SK-N-SH treated with all-trans-retinoic acid at 6 μM for 48 hours (cell line): ENCODE measurements around the gene FAF1.

Experiments
- ATAC-seq: fragments of 200-7000 bp; cut with Tn5 transposase; 3 replicates; pipeline ENCODE4 v1.9.1; 2020; ENCODE audit warnings: mild to moderate bottlenecking, moderate library complexity
- BACH2 ChIP-seq: fragments of 250-450 bp; sonication (Bioruptor Pico); IDR thresholded peaks from 2 replicates; pipeline ENCODE4 v1.9.0; 2021; ENCODE audit warnings: mild to moderate bottlenecking, borderline replicate concordance
- CSDC2 ChIP-seq: fragments of 250-450 bp; sonication (Bioruptor Pico); IDR thresholded peaks from 2 replicates; pipeline ENCODE4 v1.5.0; 2020; ENCODE audit warnings: mild to moderate bottlenecking, moderate library complexity
- ESRRG ChIP-seq: fragments of 250-450 bp; sonication (Bioruptor Pico); IDR thresholded peaks from 2 replicates; pipeline ENCODE4 v1.6.1; 2021; ENCODE audit warnings: mild to moderate bottlenecking
- GLIS3 ChIP-seq: fragments of 250-450 bp; sonication (Bioruptor Pico); IDR thresholded peaks from 2 replicates; pipeline ENCODE4 v1.5.0; 2020; ENCODE audit warnings: mild to moderate bottlenecking, moderate library complexity
- PPARA ChIP-seq: fragments of 250-450 bp; sonication (Bioruptor Pico); IDR thresholded peaks from 2 replicates; pipeline ENCODE4 v1.5.0; 2020; ENCODE audit warnings: mild to moderate bottlenecking, borderline replicate concordance
- SNAI2 ChIP-seq: fragments of 250-450 bp; sonication (Bioruptor Pico); IDR thresholded peaks from 2 replicates; pipeline ENCODE4 v1.5.0; 2020; ENCODE audit warnings: mild to moderate bottlenecking, moderate library complexity
- TCF4 ChIP-seq: fragments of 250-450 bp; sonication (Bioruptor Pico); IDR thresholded peaks from 2 replicates; pipeline ENCODE4 v1.8.0; 2021; ENCODE audit warnings: mild to moderate bottlenecking, moderate library complexity, borderline replicate concordance
- TOX ChIP-seq: fragments of 250-450 bp; sonication (Bioruptor Pico); IDR thresholded peaks from 2 replicates; pipeline ENCODE4 v1.8.0; 2021; ENCODE audit warnings: mild to moderate bottlenecking, moderate library complexity, borderline replicate concordance
- ZC3H10 ChIP-seq: fragments of 250-450 bp; sonication (Bioruptor Pico); IDR thresholded peaks from 2 replicates; pipeline ENCODE4 v1.5.1; 2021; ENCODE audit warnings: mild to moderate bottlenecking, moderate library complexity
- ZFP3 ChIP-seq: fragments of 250-450 bp; sonication (Bioruptor Pico); IDR thresholded peaks from 2 replicates; pipeline ENCODE4 v1.5.0; 2020; ENCODE audit warnings: mild to moderate bottlenecking, moderate library complexity
- ZFP30 ChIP-seq: fragments of 450-650 bp; formaldehyde crosslinking; IDR thresholded peaks from 2 replicates; pipeline ENCODE4 v1.5.0; 2022; ENCODE audit warnings: mild to moderate bottlenecking, moderate library complexity
- ZNF70 ChIP-seq: fragments of 450-650 bp; formaldehyde crosslinking; IDR thresholded peaks from 2 replicates; pipeline ENCODE4 v1.5.0; 2020; ENCODE audit warnings: mild to moderate bottlenecking, moderate library complexity
- ZNF8 ChIP-seq: fragments of 450-650 bp; formaldehyde crosslinking; IDR thresholded peaks from 2 replicates; pipeline ENCODE4 v1.5.0; 2020; ENCODE audit warnings: mild to moderate bottlenecking, moderate library complexity
- TF ChIP-seq, protein P1 (sequence below): fragments of 250-450 bp; sonication (Bioruptor Pico); IDR thresholded peaks from 2 replicates; pipeline ENCODE4 v1.8.0; 2021; ENCODE audit warnings: low read depth, mild to moderate bottlenecking, moderate library complexity, borderline replicate concordance
- TF ChIP-seq, protein P2 (sequence below): fragments of 250-450 bp; sonication (Bioruptor Pico); IDR thresholded peaks from 2 replicates; pipeline ENCODE4 v1.5.1; 2021; ENCODE audit warnings: mild to moderate bottlenecking, moderate library complexity
- TF ChIP-seq, protein P3 (sequence below): fragments of 250-450 bp; sonication (Bioruptor Pico); IDR thresholded peaks from 2 replicates; pipeline ENCODE4 v1.5.1; 2020; ENCODE audit warnings: low read depth, mild to moderate bottlenecking, moderate library complexity
- TF ChIP-seq, protein P4 (sequence below): fragments of 250-450 bp; sonication (Bioruptor Pico); IDR thresholded peaks from 2 replicates; pipeline ENCODE4 v1.5.0; 2020; ENCODE audit warnings: mild to moderate bottlenecking, moderate library complexity

The FAF1 gene

DNA sequence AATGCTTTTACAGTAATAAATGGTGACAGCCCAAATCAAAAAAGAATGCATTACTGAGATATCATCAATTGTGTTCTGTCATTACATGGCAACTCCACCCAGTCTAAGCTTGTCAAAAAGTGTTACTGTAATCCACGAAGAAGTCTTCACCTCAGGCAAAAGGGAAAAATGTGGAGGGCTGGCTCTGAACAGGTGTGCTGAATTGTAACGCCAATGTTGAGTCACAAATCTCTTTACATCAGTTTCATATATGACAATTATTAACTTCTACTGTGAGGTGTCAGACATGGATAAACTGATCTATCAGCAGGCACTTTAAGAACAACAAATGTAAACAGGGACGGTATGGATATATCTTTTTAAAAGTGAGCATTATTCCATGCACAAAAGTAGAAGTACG lies 438.4 kb downstream of the FAF1 start:
- no peak for ATAC-seq
- TF ChIP-seq BACH2 (CRISPR knock-in tag) (no peak), ESRRG (CRISPR knock-in tag) (no peak), TCF4 (CRISPR knock-in tag) (no peak), GLIS3 (CRISPR knock-in tag) (no peak), ZFP3 (CRISPR knock-in tag) (no peak), SNAI2 (CRISPR knock-in tag) (no peak), CSDC2 (CRISPR knock-in tag) (no peak), PPARA (CRISPR knock-in tag) (no peak), TOX (no peak)
- TF ChIP-seq, protein P1, sequence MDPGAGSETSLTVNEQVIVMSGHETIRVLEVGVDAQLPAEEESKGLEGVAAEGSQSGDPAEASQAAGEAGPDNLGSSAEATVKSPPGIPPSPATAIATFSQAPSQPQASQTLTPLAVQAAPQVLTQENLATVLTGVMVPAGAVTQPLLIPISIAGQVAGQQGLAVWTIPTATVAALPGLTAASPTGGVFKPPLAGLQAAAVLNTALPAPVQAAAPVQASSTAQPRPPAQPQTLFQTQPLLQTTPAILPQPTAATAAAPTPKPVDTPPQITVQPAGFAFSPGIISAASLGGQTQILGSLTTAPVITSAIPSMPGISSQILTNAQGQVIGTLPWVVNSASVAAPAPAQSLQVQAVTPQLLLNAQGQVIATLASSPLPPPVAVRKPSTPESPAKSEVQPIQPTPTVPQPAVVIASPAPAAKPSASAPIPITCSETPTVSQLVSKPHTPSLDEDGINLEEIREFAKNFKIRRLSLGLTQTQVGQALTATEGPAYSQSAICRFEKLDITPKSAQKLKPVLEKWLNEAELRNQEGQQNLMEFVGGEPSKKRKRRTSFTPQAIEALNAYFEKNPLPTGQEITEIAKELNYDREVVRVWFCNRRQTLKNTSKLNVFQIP (CRISPR knock-in tag), result no peak
- TF ChIP-seq, protein P2, sequence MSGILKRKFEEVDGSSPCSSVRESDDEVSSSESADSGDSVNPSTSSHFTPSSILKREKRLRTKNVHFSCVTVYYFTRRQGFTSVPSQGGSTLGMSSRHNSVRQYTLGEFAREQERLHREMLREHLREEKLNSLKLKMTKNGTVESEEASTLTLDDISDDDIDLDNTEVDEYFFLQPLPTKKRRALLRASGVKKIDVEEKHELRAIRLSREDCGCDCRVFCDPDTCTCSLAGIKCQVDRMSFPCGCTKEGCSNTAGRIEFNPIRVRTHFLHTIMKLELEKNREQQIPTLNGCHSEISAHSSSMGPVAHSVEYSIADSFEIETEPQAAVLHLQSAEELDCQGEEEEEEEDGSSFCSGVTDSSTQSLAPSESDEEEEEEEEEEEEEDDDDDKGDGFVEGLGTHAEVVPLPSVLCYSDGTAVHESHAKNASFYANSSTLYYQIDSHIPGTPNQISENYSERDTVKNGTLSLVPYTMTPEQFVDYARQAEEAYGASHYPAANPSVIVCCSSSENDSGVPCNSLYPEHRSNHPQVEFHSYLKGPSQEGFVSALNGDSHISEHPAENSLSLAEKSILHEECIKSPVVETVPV (CRISPR knock-in tag), result no peak
- TF ChIP-seq, protein P3, sequence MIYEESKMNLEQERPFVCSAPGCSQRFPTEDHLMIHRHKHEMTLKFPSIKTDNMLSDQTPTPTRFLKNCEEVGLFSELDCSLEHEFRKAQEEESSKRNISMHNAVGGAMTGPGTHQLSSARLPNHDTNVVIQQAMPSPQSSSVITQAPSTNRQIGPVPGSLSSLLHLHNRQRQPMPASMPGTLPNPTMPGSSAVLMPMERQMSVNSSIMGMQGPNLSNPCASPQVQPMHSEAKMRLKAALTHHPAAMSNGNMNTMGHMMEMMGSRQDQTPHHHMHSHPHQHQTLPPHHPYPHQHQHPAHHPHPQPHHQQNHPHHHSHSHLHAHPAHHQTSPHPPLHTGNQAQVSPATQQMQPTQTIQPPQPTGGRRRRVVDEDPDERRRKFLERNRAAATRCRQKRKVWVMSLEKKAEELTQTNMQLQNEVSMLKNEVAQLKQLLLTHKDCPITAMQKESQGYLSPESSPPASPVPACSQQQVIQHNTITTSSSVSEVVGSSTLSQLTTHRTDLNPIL, result no peak
- TF ChIP-seq, protein P4, sequence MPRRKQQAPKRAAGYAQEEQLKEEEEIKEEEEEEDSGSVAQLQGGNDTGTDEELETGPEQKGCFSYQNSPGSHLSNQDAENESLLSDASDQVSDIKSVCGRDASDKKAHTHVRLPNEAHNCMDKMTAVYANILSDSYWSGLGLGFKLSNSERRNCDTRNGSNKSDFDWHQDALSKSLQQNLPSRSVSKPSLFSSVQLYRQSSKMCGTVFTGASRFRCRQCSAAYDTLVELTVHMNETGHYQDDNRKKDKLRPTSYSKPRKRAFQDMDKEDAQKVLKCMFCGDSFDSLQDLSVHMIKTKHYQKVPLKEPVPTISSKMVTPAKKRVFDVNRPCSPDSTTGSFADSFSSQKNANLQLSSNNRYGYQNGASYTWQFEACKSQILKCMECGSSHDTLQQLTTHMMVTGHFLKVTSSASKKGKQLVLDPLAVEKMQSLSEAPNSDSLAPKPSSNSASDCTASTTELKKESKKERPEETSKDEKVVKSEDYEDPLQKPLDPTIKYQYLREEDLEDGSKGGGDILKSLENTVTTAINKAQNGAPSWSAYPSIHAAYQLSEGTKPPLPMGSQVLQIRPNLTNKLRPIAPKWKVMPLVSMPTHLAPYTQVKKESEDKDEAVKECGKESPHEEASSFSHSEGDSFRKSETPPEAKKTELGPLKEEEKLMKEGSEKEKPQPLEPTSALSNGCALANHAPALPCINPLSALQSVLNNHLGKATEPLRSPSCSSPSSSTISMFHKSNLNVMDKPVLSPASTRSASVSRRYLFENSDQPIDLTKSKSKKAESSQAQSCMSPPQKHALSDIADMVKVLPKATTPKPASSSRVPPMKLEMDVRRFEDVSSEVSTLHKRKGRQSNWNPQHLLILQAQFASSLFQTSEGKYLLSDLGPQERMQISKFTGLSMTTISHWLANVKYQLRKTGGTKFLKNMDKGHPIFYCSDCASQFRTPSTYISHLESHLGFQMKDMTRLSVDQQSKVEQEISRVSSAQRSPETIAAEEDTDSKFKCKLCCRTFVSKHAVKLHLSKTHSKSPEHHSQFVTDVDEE (CRISPR knock-in tag), result no peak

DNA sequence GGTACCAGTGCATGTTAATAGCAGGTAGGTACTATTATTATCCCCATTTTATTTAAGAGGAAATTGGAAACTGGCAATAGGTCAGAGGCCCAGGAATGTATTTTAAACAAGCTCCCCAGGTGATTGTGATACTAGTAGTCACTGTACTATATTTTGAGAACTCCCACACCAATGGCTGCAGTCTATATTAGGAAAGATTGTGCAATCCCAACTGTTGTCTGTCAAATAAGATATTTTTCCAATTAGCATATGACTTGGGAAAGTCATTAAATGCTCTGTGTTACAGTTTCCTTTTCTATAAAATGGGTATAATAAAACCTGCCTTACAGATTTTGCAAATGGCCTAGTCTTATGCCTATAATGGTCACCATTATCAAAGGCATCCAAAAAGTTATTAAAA lies 442.6 kb downstream of the FAF1 start:
- no peak for ATAC-seq
- no peak for TF ChIP-seq ESRRG (CRISPR knock-in tag)

DNA sequence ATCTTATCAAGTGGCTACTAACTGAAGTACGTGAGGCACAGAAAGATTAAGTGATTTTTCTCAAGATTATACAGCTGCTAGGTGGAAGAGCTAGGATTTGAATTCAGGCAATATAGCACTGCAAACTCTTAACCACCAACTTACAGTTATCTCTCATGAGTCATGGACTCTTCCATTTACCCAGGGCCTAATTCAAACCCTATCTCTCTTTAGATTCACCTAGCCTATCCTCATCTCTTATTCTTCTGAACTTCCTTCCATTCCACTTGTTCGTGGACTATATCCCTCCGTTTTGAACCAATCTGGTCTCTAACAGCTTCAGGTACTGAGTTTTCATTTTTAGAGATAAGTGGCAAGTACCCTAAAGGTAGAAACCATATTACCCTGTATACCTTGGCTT lies 444.0 kb downstream of the FAF1 start:
- no peak for ATAC-seq
- TF ChIP-seq, protein P4 (CRISPR knock-in tag), result no peak
- TF ChIP-seq ZC3H10 (no peak), CSDC2 (CRISPR knock-in tag) (no peak), ZNF8 (CRISPR knock-in tag) (no peak), ZFP30 (CRISPR knock-in tag) (no peak), BACH2 (CRISPR knock-in tag) (no peak), ZNF70 (CRISPR knock-in tag) (no peak)
- TF ChIP-seq, all 23 proteins: peak for 0

DNA sequence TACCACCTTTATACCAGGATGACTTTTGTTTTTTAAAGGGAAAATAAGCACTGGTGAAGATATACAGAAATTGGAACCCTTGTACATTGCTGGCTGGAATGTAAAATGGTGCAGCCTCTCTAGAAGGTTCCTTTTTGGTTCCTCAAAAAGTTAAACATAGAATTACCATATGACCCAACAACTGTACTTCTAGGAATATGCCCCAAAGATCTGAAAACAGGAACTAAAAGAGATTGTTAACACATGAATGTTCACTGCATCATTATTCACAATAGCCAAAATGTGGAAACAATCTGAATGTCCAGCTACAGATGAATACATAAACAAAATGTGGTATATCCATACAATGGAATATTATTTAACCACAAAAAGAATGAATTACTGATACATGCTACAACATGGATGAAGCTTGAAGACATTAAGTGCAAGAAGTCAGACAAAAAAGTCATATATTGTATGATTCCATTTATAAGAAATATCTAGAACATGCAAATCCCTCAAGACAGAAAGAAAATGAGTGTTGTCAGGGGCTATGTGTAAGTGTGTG lies 452.0 kb downstream of the FAF1 start:
- ATAC-seq, result no peak
- TF ChIP-seq ZNF8 (CRISPR knock-in tag) (peak; percentile 52; the same call in 1 of the 2 replicates), TCF4 (CRISPR knock-in tag) (no peak)
